Raji (cell line): ENCODE results near the gene RAP1GAP2.

Experiments
- POLR2A ChIP-seq: IDR thresholded peaks from 2 replicates; pipeline ENCODE4 v1.6.1; 2011; ENCODE audit warnings: low read depth, low read length, control low read depth; ENCODE audit not compliant: insufficient read depth

Gene RAP1GAP2

DNA sequence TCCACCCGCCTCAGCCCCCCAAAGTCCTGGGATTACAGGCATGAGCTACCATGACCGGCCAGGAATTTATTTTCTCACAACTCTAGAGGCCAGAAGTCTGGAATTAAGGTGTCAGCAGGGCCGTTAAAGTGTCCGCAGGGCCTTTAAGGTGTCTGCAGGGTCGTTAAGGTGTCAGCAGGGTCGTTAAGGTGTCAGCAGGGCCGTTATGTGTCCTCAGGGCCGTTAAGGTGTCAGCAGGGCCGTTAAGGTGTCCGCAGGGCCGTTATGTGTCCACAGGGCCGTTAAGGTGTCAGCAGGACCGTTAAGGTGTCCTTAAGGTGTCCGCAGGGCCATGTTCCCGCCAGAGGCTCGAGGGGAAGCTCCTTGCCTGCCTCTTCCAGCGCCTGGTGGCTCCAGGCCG, 125.2 kb downstream of the RAP1GAP2 start:
- TF ChIP-seq POLR2A, result no peak

DNA sequence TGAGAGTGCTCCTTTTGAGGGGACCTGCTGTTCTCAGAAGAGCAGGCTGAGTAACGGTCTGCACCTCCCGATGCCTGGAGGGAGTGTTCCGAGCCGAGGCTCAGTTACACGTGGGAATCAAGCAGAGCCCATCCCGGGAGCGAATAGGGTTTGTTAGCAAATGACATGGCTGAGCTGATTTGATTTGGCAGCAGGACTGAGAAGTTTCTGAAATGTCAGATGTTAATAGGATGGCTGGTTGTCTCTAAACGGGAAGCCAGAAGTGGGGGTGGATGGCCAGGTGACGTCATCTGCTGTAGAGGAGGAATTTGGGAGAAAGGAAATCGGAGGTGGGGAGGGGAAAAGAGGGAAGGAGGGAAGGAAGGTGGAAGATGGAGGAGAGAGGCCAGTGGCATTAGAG, 128.0 kb downstream of the RAP1GAP2 start:
- no peak for TF ChIP-seq POLR2A

DNA sequence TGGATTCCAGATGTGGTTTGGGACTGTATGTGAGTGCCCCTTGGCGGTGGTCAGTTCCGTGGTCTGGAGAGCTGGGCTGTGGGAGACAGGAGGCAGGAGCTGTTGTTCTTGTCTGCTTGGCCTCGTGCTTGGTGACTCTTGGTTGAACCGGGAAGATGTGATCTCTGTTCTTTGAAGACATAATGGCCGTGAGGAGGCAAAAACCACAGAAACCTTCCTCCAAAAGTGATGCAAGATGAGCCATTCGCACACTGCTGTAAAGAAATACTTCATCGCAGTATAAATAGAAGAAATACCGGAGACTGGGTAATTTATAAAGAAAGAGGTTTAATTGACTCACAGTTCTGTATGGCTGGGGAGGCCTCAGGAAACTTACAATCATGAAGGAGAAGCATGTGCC, 128.8 kb downstream of the RAP1GAP2 start:
- no peak for TF ChIP-seq POLR2A

DNA sequence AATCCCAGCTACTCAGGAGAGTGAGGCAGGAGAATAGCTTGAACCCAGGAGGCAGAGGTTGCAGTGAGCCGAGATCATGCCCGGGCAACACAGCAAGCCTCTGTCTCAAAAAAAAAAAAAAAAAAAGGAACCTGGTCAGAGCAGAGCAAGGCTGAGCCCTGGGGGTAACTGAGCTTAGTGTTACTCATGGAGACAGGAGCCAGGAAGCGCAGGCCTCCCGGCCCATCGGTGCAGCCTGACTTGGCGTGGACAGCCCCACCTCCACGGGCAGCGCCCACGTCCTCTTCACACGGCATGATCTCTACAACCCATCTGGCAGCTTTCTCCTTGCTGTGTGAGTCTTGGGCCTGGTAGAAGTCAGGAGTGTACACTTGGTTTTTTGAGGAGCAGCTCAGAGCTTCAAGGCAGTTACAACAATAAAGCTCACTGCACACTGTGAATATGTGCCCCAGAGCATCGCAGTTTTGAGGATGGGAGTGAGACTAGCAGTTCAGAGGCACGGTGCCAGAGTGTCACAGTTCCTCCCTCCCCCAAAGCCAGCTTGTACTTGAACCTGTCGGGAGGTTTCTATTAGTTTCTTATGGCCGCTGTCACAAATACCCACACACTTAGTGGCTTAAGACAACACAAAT, 129.9 kb downstream of the RAP1GAP2 start:
- no peak for TF ChIP-seq POLR2A

DNA sequence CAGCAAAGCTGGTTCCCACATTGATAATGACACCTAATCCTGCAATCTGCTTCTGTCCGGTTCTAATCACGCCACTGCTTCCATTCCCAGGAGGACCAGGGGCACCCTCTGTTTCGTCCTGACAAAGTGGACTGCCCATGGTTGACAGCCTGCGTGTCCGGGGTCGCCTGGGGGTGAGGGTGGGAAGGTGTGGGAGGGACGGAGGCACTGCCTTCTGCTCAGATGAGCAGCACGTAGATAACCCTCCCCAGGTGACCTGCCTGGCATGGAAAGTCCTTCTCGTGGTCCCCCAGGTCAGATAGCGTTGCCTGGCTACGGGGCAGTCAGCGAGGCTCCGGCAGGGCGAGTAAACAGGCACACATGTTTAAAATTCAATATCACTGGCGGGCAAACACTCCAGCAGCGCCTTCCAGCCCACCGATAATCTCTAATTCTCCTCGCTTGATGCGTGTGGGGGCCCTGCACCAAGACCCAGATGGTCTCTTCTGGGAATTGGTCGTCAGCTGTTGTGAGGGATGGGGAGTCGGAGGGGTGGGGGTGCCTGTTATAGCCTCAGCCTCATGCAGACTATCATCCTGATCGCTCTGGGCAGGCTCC, 132.2 kb downstream of the RAP1GAP2 start:
- no peak for TF ChIP-seq POLR2A

DNA sequence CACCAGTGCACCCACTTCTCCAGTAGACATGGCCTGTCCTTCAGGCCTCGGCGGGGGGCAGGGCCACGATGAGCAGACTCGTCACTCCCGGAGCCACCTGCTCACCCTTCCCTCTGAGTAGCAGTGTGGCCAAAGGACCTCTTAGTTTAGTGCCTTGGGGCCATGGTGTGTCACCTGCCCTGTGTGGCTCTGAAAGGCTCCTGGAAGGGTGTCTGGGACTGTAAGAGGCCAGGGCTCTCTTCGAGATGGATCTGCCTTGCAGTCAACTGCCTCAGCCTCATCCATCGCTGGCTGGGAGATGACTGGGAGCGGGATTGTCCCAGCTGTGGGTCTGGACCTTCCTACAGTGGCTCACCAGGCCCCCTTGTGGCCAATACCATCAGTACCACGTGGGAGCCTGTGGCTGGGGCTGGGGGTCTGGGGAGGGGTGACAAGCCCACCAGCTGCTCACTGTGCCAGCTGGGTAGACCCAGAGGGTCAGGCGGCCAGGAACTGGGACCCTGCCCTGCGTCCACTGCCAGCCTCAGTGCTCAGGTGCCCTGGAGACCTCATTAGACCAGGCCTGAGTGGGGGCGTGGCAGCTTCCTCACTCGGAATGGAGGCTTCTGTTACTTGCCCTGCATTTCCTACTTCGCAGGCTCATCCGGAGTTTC, 133.8 kb downstream of the RAP1GAP2 start:
- no peak for TF ChIP-seq POLR2A

DNA sequence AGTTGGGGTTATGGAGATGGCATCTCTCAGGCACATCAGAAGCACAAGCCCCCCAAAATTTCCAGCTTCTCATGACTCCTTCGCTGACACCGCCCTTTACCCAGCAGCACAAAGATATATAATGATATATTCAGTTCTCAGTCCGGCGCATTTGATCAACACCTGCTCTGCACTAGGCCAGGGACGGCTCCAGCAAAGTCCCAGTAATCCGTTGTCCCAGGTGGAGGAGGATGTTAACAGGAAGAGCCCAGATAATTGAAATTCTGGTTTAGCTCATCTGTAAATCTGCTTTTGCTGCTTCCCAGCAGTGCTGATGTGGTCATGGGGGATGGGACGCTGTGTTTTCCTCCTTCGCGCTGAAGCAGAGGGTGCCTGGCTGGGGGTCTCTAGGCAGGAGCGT, 135.6 kb downstream of the RAP1GAP2 start:
- no peak for TF ChIP-seq POLR2A

DNA sequence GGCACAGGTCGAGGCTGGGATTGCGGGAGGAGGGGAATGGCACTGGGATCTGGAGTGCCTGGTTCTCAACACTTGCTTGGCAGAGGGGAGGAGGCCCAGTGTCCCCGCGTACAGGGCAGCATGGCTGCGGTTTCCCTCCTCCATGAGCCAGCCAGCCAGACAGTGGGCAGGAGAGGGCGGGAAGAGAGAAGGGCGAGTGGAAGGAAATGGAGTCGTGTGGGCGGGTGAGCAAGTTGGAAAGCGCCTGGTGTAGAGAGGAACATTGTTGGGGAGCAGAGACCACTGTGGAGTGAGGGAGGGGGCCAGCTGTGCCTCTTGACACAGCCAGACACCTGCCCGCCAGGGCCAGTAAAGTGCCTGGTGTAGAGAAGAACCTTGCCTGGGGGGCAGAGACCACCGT, 136.7 kb downstream of the RAP1GAP2 start:
- TF ChIP-seq POLR2A, result no peak

DNA sequence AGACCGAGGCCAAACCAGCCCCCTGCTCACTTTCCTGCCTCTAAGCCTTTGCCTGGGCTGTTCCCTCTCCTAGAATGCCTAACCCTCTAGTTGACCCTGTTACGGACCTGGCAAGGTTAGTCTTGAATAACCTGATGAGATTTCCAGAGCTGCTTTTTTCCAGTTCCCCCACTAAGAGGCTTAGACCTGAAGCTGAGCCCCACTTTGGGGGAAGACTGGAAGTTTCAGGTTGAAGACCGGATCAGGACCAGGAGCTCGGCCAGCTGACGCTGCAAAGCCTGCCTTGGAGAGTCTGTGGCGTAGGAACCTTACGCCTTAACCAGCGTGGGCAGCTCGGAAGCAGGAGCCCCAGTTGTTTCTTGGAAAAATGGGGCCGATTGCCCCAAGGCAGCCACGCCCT, 137.4 kb downstream of the RAP1GAP2 start:
- no peak for TF ChIP-seq POLR2A

DNA sequence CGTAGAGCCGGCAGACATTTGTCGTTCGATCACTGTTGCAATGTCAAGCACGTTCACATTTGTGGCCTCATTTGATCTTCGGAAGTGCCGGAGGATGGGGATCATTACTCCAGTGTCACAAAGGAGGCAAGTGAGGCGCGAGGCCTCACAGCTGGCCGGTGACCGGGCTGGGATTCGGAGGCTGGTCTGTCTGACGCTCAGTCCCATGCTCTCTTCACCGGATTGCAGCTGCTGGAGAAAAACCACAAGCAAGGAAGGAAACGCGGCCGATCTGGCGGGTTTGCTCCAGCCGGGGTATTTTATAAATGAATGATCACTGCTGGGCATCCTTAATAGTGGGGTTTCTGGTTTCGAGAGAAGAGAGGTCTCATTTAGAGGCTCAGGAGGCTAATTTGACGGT, 139.4 kb downstream of the RAP1GAP2 start:
- TF ChIP-seq POLR2A, result no peak

DNA sequence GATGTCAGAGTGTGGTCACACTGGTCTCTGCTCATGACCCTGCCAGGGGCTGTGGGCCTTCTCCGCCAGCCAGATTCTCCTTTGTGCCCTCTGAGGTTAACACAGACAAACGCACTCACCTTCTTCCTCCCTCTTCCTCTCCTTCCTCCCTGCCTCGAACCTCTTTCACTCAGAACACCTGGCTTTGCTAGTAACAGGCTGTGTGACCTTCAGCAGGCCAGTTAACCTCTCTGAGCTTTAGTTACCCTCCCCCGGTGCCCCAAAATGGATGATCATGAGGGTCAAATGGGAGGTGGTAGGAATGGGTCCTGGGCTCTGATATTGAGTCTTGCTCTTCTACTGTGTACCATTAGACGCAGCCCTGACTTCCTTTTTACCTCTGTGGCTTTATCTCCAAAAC, 140.1 kb downstream of the RAP1GAP2 start:
- TF ChIP-seq POLR2A, result no peak

DNA sequence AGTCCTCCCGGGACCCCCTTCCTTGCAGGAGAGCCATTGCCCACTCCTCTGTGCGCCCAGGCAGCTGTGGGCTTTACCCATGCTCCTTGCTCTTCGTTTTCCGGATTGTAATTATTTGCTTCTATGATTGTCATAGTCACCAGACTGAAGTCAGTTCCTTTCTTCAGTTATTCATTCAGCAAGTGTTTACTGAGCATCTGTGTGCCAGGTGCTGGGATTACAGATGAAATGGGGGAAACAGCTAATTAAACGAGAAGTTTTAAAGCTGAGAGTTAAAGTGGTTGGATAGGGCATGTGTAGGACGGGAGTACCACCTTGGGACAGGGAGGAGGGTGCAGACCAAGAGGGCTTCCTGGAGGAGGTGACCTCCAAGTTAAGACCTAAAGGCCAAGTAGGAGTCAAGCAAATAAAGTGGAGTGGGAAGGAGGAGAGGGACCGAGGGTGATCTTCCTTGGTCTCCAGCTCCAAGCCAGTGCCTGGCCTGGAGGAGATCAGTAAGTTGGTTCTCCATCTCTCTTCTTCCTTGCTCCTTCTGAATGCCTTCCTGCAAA, 140.6 kb downstream of the RAP1GAP2 start:
- TF ChIP-seq POLR2A, result no peak

DNA sequence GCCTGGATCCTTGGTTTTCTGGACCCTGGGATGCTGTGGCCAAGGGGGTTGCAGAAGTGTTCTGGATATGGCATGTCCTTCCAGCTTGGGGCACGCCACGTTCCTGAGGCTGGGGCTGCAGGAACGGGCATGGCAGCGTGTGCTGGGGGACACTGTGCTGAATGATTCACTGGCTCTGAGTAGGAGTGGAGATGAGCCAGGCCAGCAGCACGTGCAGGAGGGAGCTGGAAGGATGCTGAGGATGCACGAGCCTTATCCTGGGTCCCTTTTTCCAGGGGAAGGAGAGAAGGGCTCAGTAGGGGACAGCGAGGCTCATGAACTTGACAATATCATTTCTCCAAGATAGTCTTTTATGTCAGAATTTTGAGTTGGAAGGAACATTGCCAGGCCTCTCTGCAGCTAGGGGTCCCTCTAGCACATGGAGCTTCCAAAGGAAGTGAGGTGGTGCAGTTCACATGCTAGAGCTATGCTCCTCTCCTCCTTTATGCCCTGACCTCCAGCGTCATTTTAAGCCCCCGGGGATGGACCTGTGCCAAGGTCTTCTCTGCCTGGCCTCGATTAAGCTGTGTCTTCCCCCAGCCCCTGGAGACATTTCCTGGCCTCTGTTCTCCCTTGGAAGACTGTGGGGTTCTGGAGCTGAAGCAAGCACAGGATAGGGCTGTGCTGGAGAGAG, 141.2 kb downstream of the RAP1GAP2 start:
- no peak for TF ChIP-seq POLR2A

DNA sequence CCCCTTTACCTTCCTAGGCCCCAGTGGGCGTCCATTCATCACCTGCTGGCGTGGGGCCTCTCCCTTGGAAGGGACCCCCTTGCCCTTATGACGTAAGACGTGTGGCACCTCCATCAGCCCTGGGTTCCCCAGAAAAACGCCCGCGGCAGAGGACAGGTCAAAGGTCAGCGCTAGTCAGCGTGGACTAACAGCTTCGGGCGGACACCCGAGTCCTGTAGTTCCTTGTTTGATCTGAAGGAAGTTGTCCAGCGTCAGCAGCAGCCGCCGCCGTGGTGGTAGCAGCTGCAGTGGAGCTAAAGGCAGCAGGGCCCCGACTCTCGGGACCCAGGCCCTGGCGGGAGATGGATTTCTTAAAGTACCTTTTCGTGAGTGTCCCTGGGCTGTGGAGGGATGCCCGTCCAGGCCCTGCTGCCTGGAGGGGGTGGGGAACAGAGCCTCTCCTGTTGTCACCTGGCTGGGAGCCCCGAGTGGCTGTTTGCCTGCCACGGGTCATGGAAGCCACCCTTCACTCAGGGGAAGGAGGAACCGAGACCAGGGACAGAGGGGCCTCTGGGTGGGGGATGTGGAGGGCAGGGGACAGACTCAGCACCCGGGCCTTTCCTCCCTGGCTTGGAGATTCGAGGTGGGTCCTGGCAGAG, 143.6 kb downstream of the RAP1GAP2 start:
- TF ChIP-seq POLR2A, result no peak

DNA sequence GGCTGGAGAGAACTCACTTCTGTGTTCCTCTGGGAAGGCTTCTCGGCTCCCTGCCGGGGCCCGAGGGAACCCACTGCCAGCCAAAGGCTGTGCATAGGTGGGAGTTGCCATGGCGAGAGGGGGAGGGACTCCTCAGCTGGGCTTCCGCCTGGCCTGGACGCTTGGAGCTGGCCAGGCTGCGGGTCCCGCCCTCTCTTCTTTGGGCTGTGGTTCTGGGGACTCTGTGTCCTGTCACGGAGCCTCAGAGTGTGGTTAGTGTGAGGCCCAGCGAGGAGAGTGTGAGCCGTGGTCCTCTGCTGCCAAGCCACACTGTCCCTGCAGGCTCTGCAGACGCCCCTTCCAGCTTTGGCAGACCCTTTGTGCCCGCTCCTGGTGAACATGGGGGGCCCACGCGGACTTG, 144.1 kb downstream of the RAP1GAP2 start:
- no peak for TF ChIP-seq POLR2A
